Esophagus muscularis mucosa (tissue), 4 donors: ENCODE measurements around the gene HDAC4. TPM values are rescaled to one million over a fixed set of nuclear protein-coding genes. Genes with fewer than 3 reads are reported as not detected.

Source experiments
- DNase-seq: peaks from one replicate; pipeline ENCODE4 v3.0.0-alpha.2; 2017; ENCODE audit errors: extremely low spot score
- H3K27ac ChIP-seq, 4 donors: fragments of 200-600 bp; sonication (generic); replicated peaks in 1 of 4; 1 replicate in 3 of 4; 2 replicates in 1 of 4; pipeline ENCODE4 v1.5.1; 2016 to 2019; ENCODE audit warnings: mild to moderate bottlenecking in 1 of 4
- H3K27me3 ChIP-seq, 4 donors: fragments of 200-600 bp; sonication (generic); one replicate each; pipeline versions ENCODE4 v1.5.1 to v1.6.0; 2016 to 2019
- H3K36me3 ChIP-seq, 4 donors: fragments of 200-600 bp; sonication (generic); one replicate each; pipeline ENCODE4 v1.5.1; 2016 to 2019
- H3K4me1 ChIP-seq, 4 donors: fragments of 200-600 bp; sonication (generic); one replicate each; pipeline ENCODE4 v1.5.1; 2016 to 2019
- H3K4me3 ChIP-seq, 4 donors: fragments of 200-600 bp; sonication (generic); 1 replicate in 2 of 4; 2 replicates in 2 of 4; pipeline ENCODE4 v1.5.1; 2016 to 2019; ENCODE audit warnings: mild to moderate bottlenecking in 4 of 4, moderate library complexity in 1 of 4
- H3K9me3 ChIP-seq, 4 donors: fragments of 200-600 bp; sonication (generic); 1 replicate in 3 of 4; 2 replicates in 1 of 4; pipeline ENCODE4 v1.5.1; 2016 to 2019
- CTCF ChIP-seq, 3 experiments: fragments of 200-600 bp in 2 of 3; fragments of 450-650 bp in 1 of 3; sonication (generic) in 2 of 3; IDR thresholded peaks; one replicate each; pipeline ENCODE4 v1.5.1; 2017 to 2019; ENCODE audit warnings: antibody characterized with exemption in 3 of 3, mild to moderate bottlenecking in 2 of 3, moderate library complexity in 1 of 3
- EP300 ChIP-seq: sonication (generic); formaldehyde crosslinking; IDR thresholded peaks from one replicate; pipeline ENCODE4 v1.6.1; 2017; ENCODE audit warnings: antibody characterized with exemption
- POLR2A ChIP-seq: fragments of 450-650 bp; IDR thresholded peaks from one replicate; pipeline ENCODE4 v1.6.1; 2017; ENCODE audit warnings: antibody characterized with exemption, moderate library complexity, mild to moderate bottlenecking, low read depth
- POLR2AphosphoS5 ChIP-seq, 2 donors: sonication (generic); formaldehyde crosslinking; IDR thresholded peaks; one replicate each; pipeline ENCODE4 v1.6.1; 2017; ENCODE audit warnings: antibody characterized with exemption in 2 of 2
- WGBS: methylation state at CpG from one replicate; pipeline ENCODE4 v1.1.5; 2018; 5-methylcytosine and 5-hydroxymethylcytosine counted together
- intact Hi-C: fragments of 100-400 bp; cut with DNase I; formaldehyde crosslinking; loops from one replicate; pipeline ENCODE4 v1.15.1; 2023
- total RNA-seq, 4 donors: library from RNA; depleted of rRNA; stranded (reverse); fragments of >200 nt; gene quantifications; one replicate each; pipeline versions ENCODE4 v1.1.0 to v1.2.1, GENCODE V29; 2016

HDAC4 gene
- total RNA-seq, 4 donors from 2014 or later = 59.4 to 119 (median 76.1) TPM

- intact Hi-C loops = no loop called here
- Histone ChIP-seq H3K9me3 (peaks cover 0 to 11% (median 0%) of the 10 kb centered on the region in 4 donors), H3K4me3 (no peak overlapping the region), H3K4me1 (no peaks in the 10 kb centered on the region), H3K36me3 (peaks cover 30 to 96% (median 79%) of the 10 kb centered on the region in 4 donors), H3K27ac (no peak overlapping the region), H3K27me3 (no peaks in the 10 kb centered on the region)
- WGBS = 87% methylated on average over 12 of the region's 12 CpGs
- DNase-seq = no peak
- no peak for TF ChIP-seq POLR2A
- TF ChIP-seq POLR2AphosphoS5 (IDR thresholded peaks at IDR 0.05) = no peak
- no peak for TF ChIP-seq CTCF (IDR thresholded peaks at IDR 0.05)
- no peak for TF ChIP-seq EP300
Observed at GRCh38 chr2:239061121-239061666, 339.6 kb downstream of the HDAC4 start.

GRCh38 chr2:239060676-239061075 lies 340.1 kb downstream of the HDAC4 start:
- intact Hi-C loops = no loop called here
- no peaks in the 10 kb centered on the region for H3K4me1 ChIP-seq
- peaks cover 25 to 96% (median 79%) of the 10 kb centered on the region in 4 donors for H3K36me3 ChIP-seq
- TF ChIP-seq EP300 (no peak), POLR2AphosphoS5 (IDR thresholded peaks at IDR 0.05) (no peak)
- no peak overlapping the region for H3K4me3 ChIP-seq
- no peak overlapping the region for H3K27ac ChIP-seq
- peaks cover 0 to 11% (median 0%) of the 10 kb centered on the region in 4 donors for H3K9me3 ChIP-seq
- no peaks in the 10 kb centered on the region for H3K27me3 ChIP-seq
- WGBS = 94% methylated on average over 21 of the region's 21 CpGs
- no peak for DNase-seq

- Histone ChIP-seq H3K9me3 (peaks cover 0 to 11% (median 0%) of the 10 kb centered on the region in 4 donors), H3K4me1 (no peaks in the 10 kb centered on the region), H3K36me3 (peaks cover 21 to 96% (median 77%) of the 10 kb centered on the region in 4 donors), H3K27ac (no peak overlapping the region), H3K4me3 (no peak overlapping the region), H3K27me3 (no peaks in the 10 kb centered on the region)
- TF ChIP-seq POLR2AphosphoS5 (IDR thresholded peaks at IDR 0.05) (no peak), CTCF (IDR thresholded peaks at IDR 0.05) (no peak), POLR2A (no peak), EP300 (no peak)
- DNase-seq = no peak
- intact Hi-C loops = no loop called here
- WGBS = 95% methylated on average over 12 of the region's 12 CpGs
Observed at GRCh38 chr2:239059854-239060253, 341.0 kb downstream of the HDAC4 start.

GRCh38 chr2:239058766-239059165 lies 342.1 kb downstream of the HDAC4 start:
- DNase-seq = no peak
- Histone ChIP-seq H3K4me3 (no peak overlapping the region), H3K9me3 (peaks cover 0 to 11% (median 0%) of the 10 kb centered on the region in 4 donors), H3K36me3 (peaks cover 26 to 96% (median 77%) of the 10 kb centered on the region in 4 donors), H3K27ac (no peak overlapping the region), H3K4me1 (no peaks in the 10 kb centered on the region), H3K27me3 (no peaks in the 10 kb centered on the region)
- TF ChIP-seq POLR2AphosphoS5 (IDR thresholded peaks at IDR 0.05) (no peak), CTCF (IDR thresholded peaks at IDR 0.05) (no peak), EP300 (no peak), POLR2A (no peak)
- 78% methylated on average over 8 of the region's 8 CpGs for WGBS
- intact Hi-C loops = no loop called here

- no peak overlapping the region for H3K27ac ChIP-seq
- 36% methylated on average over 2 of the region's 2 CpGs for WGBS
- TF ChIP-seq POLR2A = no peak
- TF ChIP-seq POLR2AphosphoS5 (IDR thresholded peaks at IDR 0.05) = no peak
- no peak for TF ChIP-seq EP300
- no peak for TF ChIP-seq CTCF (IDR thresholded peaks at IDR 0.05)
- intact Hi-C loops = no loop called here
- peaks cover 33 to 97% (median 80%) of the 10 kb centered on the region in 4 donors for H3K36me3 ChIP-seq
- H3K9me3 ChIP-seq = peaks cover 0 to 11% (median 0%) of the 10 kb centered on the region in 4 donors
- H3K4me1 ChIP-seq = no peaks in the 10 kb centered on the region
- H3K27me3 ChIP-seq = no peaks in the 10 kb centered on the region
- no peak overlapping the region for H3K4me3 ChIP-seq
- DNase-seq = no peak
Observed at GRCh38 chr2:239057533-239057932, 343.3 kb downstream of the HDAC4 start.
